H1 (cell line): Measurements from ENCODE around the gene FHOD1. TPM values are rescaled to one million over a fixed set of nuclear protein-coding genes. Genes with fewer than 3 reads are reported as not detected.
A peak's percentile ranks its signal among the peaks of the same experiment; 100 is the strongest.

Experiments
- CTCF ChIA-PET: fragments of 300-600 bp; sonication (Branson Sonifier 250); formaldehyde crosslinking; loops from one replicate; lab custom pipeline; 2021; ENCODE audit not compliant: partially characterized antibody; lab: Charles Lee
- POLR2A ChIA-PET: fragments of 300-600 bp; sonication (Branson Sonifier 250); formaldehyde crosslinking; loops from one replicate; lab custom pipeline; 2021; ENCODE audit warnings: inconsistent platforms; ENCODE audit not compliant: partially characterized antibody; lab: Charles Lee
- DNase-seq, 2 experiments: peaks; one replicate each; pipeline versions ENCODE4 v3.0.0 to v3.0.0-alpha.2; 2010 to 2022; ENCODE audit warnings: low spot score in 2 of 2, low read depth in 1 of 2, mixed read lengths in 1 of 2
- FAIRE-seq: peaks from 2 replicates; lab custom pipeline; 2011; peaks lifted over from hg19 to GRCh38; lab: Jason Lieb, UNC
- H2AFZ ChIP-seq: 2 replicates; pipeline ENCODE4 v1.8.1; 2012; ENCODE audit warnings: low read length, inconsistent platforms
- H2AK5ac ChIP-seq: 2 replicates; pipeline ENCODE4 v1.6.1; 2013; ENCODE audit warnings: low read depth, low read length
- H2BK120ac ChIP-seq: replicated peaks from 2 replicates; pipeline ENCODE3; 2013; ENCODE audit warnings: low read depth, low read length, inconsistent platforms
- H2BK12ac ChIP-seq: 2 replicates; pipeline ENCODE4 v1.6.1; 2013; ENCODE audit warnings: low read depth, low read length
- H2BK15ac ChIP-seq: 2 replicates; pipeline ENCODE4 v1.6.1; 2013; ENCODE audit warnings: low read length
- H2BK20ac ChIP-seq: 2 replicates; pipeline ENCODE4 v1.6.1; 2013; ENCODE audit warnings: low read length
- H2BK5ac ChIP-seq: 2 replicates; pipeline ENCODE4 v1.6.1; 2013; ENCODE audit warnings: low read depth, low read length
- H3K14ac ChIP-seq: 2 replicates; pipeline ENCODE4 v1.6.1; 2013; ENCODE audit warnings: inconsistent platforms; ENCODE audit not compliant: insufficient read length
- H3K18ac ChIP-seq: 2 replicates; pipeline ENCODE4 v1.6.1; 2013; ENCODE audit warnings: low read length; ENCODE audit errors: extremely low read depth
- H3K23ac ChIP-seq: 2 replicates; pipeline ENCODE4 v1.6.1; 2013; ENCODE audit warnings: inconsistent platforms; ENCODE audit not compliant: insufficient read length
- H3K23me2 ChIP-seq: 2 replicates; pipeline ENCODE4 v1.6.1; 2013; ENCODE audit warnings: low read depth, low read length
- H3K27ac ChIP-seq: 2 replicates; pipeline ENCODE4 v1.6.1; 2011; ENCODE audit warnings: low read depth, low read length, inconsistent platforms
- H3K27me3 ChIP-seq, 4 experiments: replicated peaks in 1 of 4; 1 replicate in 1 of 4; 2 replicates in 3 of 4; pipeline versions ENCODE4 v1.6.1 to v1.8.1; 2011 to 2013; ENCODE audit warnings: low read length in 3 of 4, mild to moderate bottlenecking in 3 of 4, inconsistent platforms in 2 of 4, mixed read lengths in 2 of 4, moderate library complexity in 1 of 4; ENCODE audit not compliant: control insufficient read depth in 3 of 4, insufficient read depth in 3 of 4; ENCODE audit errors: extremely low read depth in 1 of 4
- H3K36me3 ChIP-seq, 4 experiments: 2 replicates each; pipeline versions ENCODE4 v1.6.1 to v1.8.1; 2011 to 2013; ENCODE audit warnings: mild to moderate bottlenecking in 4 of 4, low read length in 3 of 4, moderate library complexity in 2 of 4, control low read depth in 1 of 4, inconsistent platforms in 1 of 4; ENCODE audit not compliant: insufficient read depth in 4 of 4, control insufficient read depth in 2 of 4
- H3K4ac ChIP-seq: replicated peaks from 2 replicates; pipeline ENCODE3; 2013; ENCODE audit warnings: low read length, low read depth, mixed read lengths, inconsistent platforms; ENCODE audit not compliant: insufficient read length
- H3K4me1 ChIP-seq, 4 experiments: replicated peaks in 1 of 4; 1 replicate in 1 of 4; 2 replicates in 3 of 4; pipeline versions ENCODE4 v1.6.1 to v1.8.1; 2011 to 2013; ENCODE audit warnings: low read length in 3 of 4, inconsistent platforms in 2 of 4, mixed read lengths in 1 of 4; ENCODE audit not compliant: insufficient read depth in 4 of 4, control insufficient read depth in 3 of 4
- H3K4me2 ChIP-seq, 2 experiments: 2 replicates each; pipeline versions ENCODE4 v1.6.1 to v1.8.1; 2011 to 2013; ENCODE audit warnings: low read depth in 2 of 2, low read length in 2 of 2, control low read depth in 1 of 2, inconsistent platforms in 1 of 2, mild to moderate bottlenecking in 1 of 2; ENCODE audit not compliant: insufficient read depth in 1 of 2
- H3K4me3 ChIP-seq, 4 experiments: fragments of 200-600, 300-600 bp in 1 of 4; sonication (generic), shearing (Covaris generic), sonication (Bioruptor Twin) in 1 of 4; 2 replicates each; pipeline versions ENCODE4 v1.5.1 to v1.8.1; 2011 to 2016; ENCODE audit warnings: low read length in 4 of 4, low read depth in 3 of 4, control low read depth in 2 of 4, inconsistent platforms in 2 of 4, mild to moderate bottlenecking in 2 of 4, mixed read lengths in 1 of 4, moderate library complexity in 1 of 4; ENCODE audit not compliant: insufficient read depth in 2 of 4; ENCODE audit errors: extremely low read depth in 1 of 4
- H3K56ac ChIP-seq: replicated peaks from 2 replicates; pipeline ENCODE3; 2013; ENCODE audit warnings: low read depth, mild to moderate bottlenecking, mixed read lengths, low read length, inconsistent platforms; ENCODE audit not compliant: insufficient read length
- H3K79me1 ChIP-seq: 2 replicates; pipeline ENCODE4 v1.6.1; 2013; ENCODE audit warnings: low read depth, low read length, control low read depth
- H3K79me2 ChIP-seq, 2 experiments: 2 replicates each; pipeline versions ENCODE4 v1.6.1 to v1.8.1; 2012 to 2013; ENCODE audit warnings: low read length in 2 of 2, mild to moderate bottlenecking in 2 of 2, inconsistent platforms in 1 of 2; ENCODE audit not compliant: insufficient read depth in 2 of 2, control insufficient read depth in 1 of 2
- H3K9ac ChIP-seq, 4 experiments: replicated peaks in 1 of 4; 1 replicate in 1 of 4; 2 replicates in 3 of 4; pipeline versions ENCODE4 v1.6.1 to v1.8.1; 2011 to 2013; ENCODE audit warnings: low read depth in 3 of 4, low read length in 3 of 4, control low read depth in 2 of 4, mild to moderate bottlenecking in 2 of 4, moderate library complexity in 2 of 4, inconsistent platforms in 1 of 4; ENCODE audit errors: extremely low read depth in 1 of 4
- H3K9me3 ChIP-seq, 2 experiments: 2 replicates each; pipeline versions ENCODE4 v1.6.1 to v1.8.1; 2012 to 2013; ENCODE audit warnings: mild to moderate bottlenecking in 2 of 2, moderate library complexity in 2 of 2, control low read depth in 1 of 2, inconsistent platforms in 1 of 2, low read depth in 1 of 2, low read length in 1 of 2, mixed read lengths in 1 of 2; ENCODE audit not compliant: insufficient read depth in 2 of 2
- H4K20me1 ChIP-seq, 2 experiments: replicated peaks in 1 of 2; 2 replicates each; pipeline versions ENCODE3 to v1.8.1; 2011 to 2013; ENCODE audit warnings: inconsistent platforms in 2 of 2, low read length in 2 of 2, mild to moderate bottlenecking in 1 of 2; ENCODE audit not compliant: insufficient read depth in 2 of 2, control insufficient read depth in 1 of 2
- H4K5ac ChIP-seq: 2 replicates; pipeline ENCODE4 v1.6.1; 2013; ENCODE audit warnings: low read length, low read depth, mixed read lengths, inconsistent platforms; ENCODE audit not compliant: insufficient read length
- H4K8ac ChIP-seq: 2 replicates; pipeline ENCODE4 v1.8.0; 2013; ENCODE audit warnings: mild to moderate bottlenecking, moderate library complexity, low read length, inconsistent platforms; ENCODE audit not compliant: insufficient read depth; ENCODE audit errors: extremely low read depth
- H4K91ac ChIP-seq: replicated peaks from 2 replicates; pipeline ENCODE3; 2013; ENCODE audit warnings: low read length, mixed read lengths, inconsistent platforms; ENCODE audit not compliant: insufficient read length
- PHF8 ChIP-seq: fragments of 200-600 bp; sonication (generic); conservative IDR thresholded peaks from 2 replicates; pipeline ENCODE4 v1.7.1; 2012; ENCODE audit warnings: low read depth, mild to moderate bottlenecking, inconsistent platforms, low read length, moderate library complexity
- POLR2A ChIP-seq, 2 experiments: IDR thresholded peaks; 1 replicate in 1 of 2; 2 replicates in 1 of 2; pipeline ENCODE4 v1.6.1; 2011; ENCODE audit warnings: low read depth in 2 of 2, low read length in 2 of 2, mild to moderate bottlenecking in 2 of 2; ENCODE audit errors: control extremely low read depth in 1 of 2
- YY1 ChIP-seq: IDR thresholded peaks from 2 replicates; pipeline ENCODE4 v1.6.1; 2011; ENCODE audit warnings: low read depth, mild to moderate bottlenecking, low read length
- WGBS, 2 experiments: shearing (Covaris generic) in 1 of 2; methylation state at CpG; one replicate each; pipeline versions ENCODE4 v1.1.6 to v1.1.7; 2013 to 2015; ENCODE audit warnings: low lambda C conversion rate in 2 of 2, mixed read lengths in 2 of 2, inconsistent platforms in 1 of 2, low coverage in 1 of 2, missing lambda C conversion rate in 1 of 2; ENCODE audit not compliant: insufficient replicate concordance in 2 of 2, insufficient coverage in 1 of 2, insufficient read length in 1 of 2; ENCODE audit errors: extremely low coverage in 1 of 2, missing lambda C conversion rate in 1 of 2; 5-methylcytosine and 5-hydroxymethylcytosine counted together
- polyA plus RNA-seq, 7 experiments: library from polyadenylated mRNA; depleted of rRNA in 3 of 7; stranded (reverse) in 5 of 7; unstranded in 2 of 7; fragments of >200 nt in 5 of 7; fragments of 200-250 nt in 2 of 7; gene quantifications; 1 replicate in 5 of 7; 2 replicates in 1 of 7; 4 replicates in 1 of 7; pipeline versions ENCODE4 v1.2.1 to v1.2.3, GENCODE V29; 2011 to 2013; ENCODE audit warnings: missing spikeins in 2 of 7, mixed read lengths in 2 of 7
- total RNA-seq: library from RNA; stranded (reverse); fragmentation: NEBNext Ultra II Directional; extraction: Animal tissue kit (Norgen Biotek cat#: 25700); gene quantifications from 2 replicates; pipeline ENCODE4 v1.2.1, GENCODE V29; 2021

The FHOD1 gene
- total and polyA plus RNA-seq, 2 of the 8 experiments (the other 6 are each of a cell fraction or from before 2014, with no cell fraction given): 31.3 to 60.7 TPM

GRCh38 chr16:67207249-67208091 is 39.8 kb downstream of the FHOD1 start:
- H2BK12ac ChIP-seq: peak overlapping the region; percentile 50; the same call in 1 of the 2 replicates
- DNase-seq (no peak), FAIRE-seq (no peak)
- H3K36me3 ChIP-seq: peaks cover 0 to 3% (median 0%) of the 10 kb centered on the region in 4 experiments; a peak in 2 of 8 replicates
- peaks cover 0 to 6% (median 2%) of the 10 kb centered on the region in 4 experiments; a peak in 1 of 7 replicates for H3K27me3 ChIP-seq
- no peak overlapping the region for H3K9ac ChIP-seq
- ChIA-PET CTCF (interaction anchor here (1.2 to 8.9 kb wide), 7 partner anchors 11 to 53 kb away, joined by 3 to 111 read pairs (median 5); partner anchors contain the start of genes E2F4, ELMO3 and TMEM208), POLR2A (interaction anchor here (1.0 to 4.3 kb wide), 5 partner anchors 9 to 209 kb away, joined by 3 to 20 read pairs (median 3); partner anchors contain the start of gene TMEM208)
- 85% methylated on average over 21 of the region's 21 CpGs; no CpG with 5 or more reads in 1 of the 2 experiments for WGBS, 2 experiments
- H2AFZ ChIP-seq: no peak overlapping the region
- no peaks in the 10 kb centered on the region for H3K23me2 ChIP-seq
- no peak overlapping the region for H2BK20ac ChIP-seq
- no peak overlapping the region for H3K4me2 ChIP-seq
- peaks cover 0 to 1% of the 10 kb centered on the region in 2 experiments for H4K20me1 ChIP-seq
- H3K27ac ChIP-seq: no peak overlapping the region
- no peak overlapping the region; the same call in 1 of the 2 replicates for H2AK5ac ChIP-seq
- no peak overlapping the region for H4K5ac ChIP-seq
- H3K79me2 ChIP-seq: no peaks in the 10 kb centered on the region
- peak overlapping the region; percentile 49 for H4K91ac ChIP-seq
- H3K9me3 ChIP-seq: no peaks in the 10 kb centered on the region
- H2BK120ac ChIP-seq: no peak overlapping the region
- H3K4me1 ChIP-seq: peaks cover 0 to 10% (median 1%) of the 10 kb centered on the region in 4 experiments; a peak in 2 of 7 replicates
- H3K4me3 ChIP-seq: no peak overlapping the region
- H3K79me1 ChIP-seq: no peaks in the 10 kb centered on the region
- H3K18ac ChIP-seq: peak overlapping the region; percentile 71
- no peak overlapping the region for H2BK15ac ChIP-seq
- H3K56ac ChIP-seq: no peak overlapping the region
- H2BK5ac ChIP-seq: peak overlapping the region; percentile 60; the same call in 1 of the 2 replicates
- peak overlapping the region; percentile 59; the same call in 1 of the 2 replicates for H4K8ac ChIP-seq
- no peak overlapping the region for H3K4ac ChIP-seq
- H3K14ac ChIP-seq: no peak overlapping the region
- TF ChIP-seq POLR2A (IDR thresholded peaks at IDR 0.05; ENCODE audit: control extremely low read depth in 1 of 2, low read depth in 2 of 2, low read length in 2 of 2) (peak in 1 of 2 experiments; percentile 19; a peak in 1 of 3 replicates), PHF8 (no peak), YY1 (0 out of 2 replicates have a peak, but pooled peaks have one; percentile 61)
- TF ChIP-seq, all 59 proteins: peak for 2
- H3K23ac ChIP-seq: no peak overlapping the region
